GM23338 (cell line): ENCODE results near the gene TDG.

ENCODE experiments used
- EZH2 ChIP-seq: fragments of 200-600 bp; sonication (generic); IDR thresholded peaks from one replicate; pipeline ENCODE4 v1.8.0; 2017; ENCODE audit warnings: antibody characterized with exemption, mild to moderate bottlenecking, low read depth; ENCODE audit not compliant: unreplicated experiment
- EZH2phosphoT487 ChIP-seq: fragments of 200-600 bp; sonication (generic); IDR thresholded peaks from one replicate; pipeline ENCODE4 v1.8.1; 2018; ENCODE audit warnings: antibody characterized with exemption; ENCODE audit not compliant: unreplicated experiment
- JUNB ChIP-seq: IDR thresholded peaks from one replicate; pipeline ENCODE4 v1.6.1; 2016; ENCODE audit warnings: antibody characterized with exemption; ENCODE audit not compliant: unreplicated experiment
- POLR2AphosphoS5 ChIP-seq: IDR thresholded peaks from 2 replicates; pipeline ENCODE4 v1.6.1; 2016; ENCODE audit warnings: antibody characterized with exemption, low read depth
- STAT1 ChIP-seq: IDR thresholded peaks from one replicate; pipeline ENCODE4 v1.6.1; 2016; ENCODE audit warnings: antibody characterized with exemption; ENCODE audit not compliant: unreplicated experiment
- ZNF114 ChIP-seq: fragments of 250-450 bp; sonication (Bioruptor Pico); IDR thresholded peaks from 2 replicates; pipeline ENCODE4 v1.5.0; 2020; ENCODE audit warnings: mild to moderate bottlenecking, moderate library complexity
- ZNF331 ChIP-seq: fragments of 250-450 bp; sonication (Bioruptor Pico); IDR thresholded peaks from 2 replicates; pipeline ENCODE4 v1.5.0; 2020; ENCODE audit warnings: low read depth, mild to moderate bottlenecking, moderate library complexity
- TF ChIP-seq, protein P1 (sequence below), 2 experiments: fragments of 200-600 bp in 1 of 2; sonication (generic) in 1 of 2; conservative IDR thresholded peaks; 2 replicates each; pipeline versions ENCODE4 v1.5.1 to v1.6.1; 2016 to 2017; ENCODE audit warnings: antibody characterized with exemption in 2 of 2, low read depth in 2 of 2, mild to moderate bottlenecking in 2 of 2, moderate library complexity in 1 of 2
- TF ChIP-seq, protein P2 (sequence below): IDR thresholded peaks from one replicate; pipeline ENCODE4 v1.6.1; 2018; ENCODE audit warnings: antibody characterized with exemption; ENCODE audit not compliant: unreplicated experiment

DNA sequence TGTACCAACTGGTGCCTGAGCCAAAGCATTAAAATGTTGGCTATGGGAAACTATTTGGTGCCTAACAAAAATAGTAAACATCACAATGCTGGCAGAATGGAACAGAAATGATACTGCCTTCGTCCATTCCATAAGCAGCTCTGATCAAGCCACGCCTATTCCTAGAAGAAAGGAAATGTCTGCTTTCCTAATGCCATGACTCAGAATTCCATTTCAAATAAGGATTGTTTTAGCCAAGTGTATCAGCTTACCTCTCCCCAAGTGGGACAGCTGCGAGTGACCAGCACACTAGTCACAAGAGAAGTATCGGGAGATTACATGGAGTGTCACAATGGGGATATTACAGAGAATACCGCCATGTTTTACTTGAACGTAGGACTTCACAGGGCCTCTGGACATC lies 45.6 kb downstream of the TDG start:
- TF ChIP-seq, protein P1, sequence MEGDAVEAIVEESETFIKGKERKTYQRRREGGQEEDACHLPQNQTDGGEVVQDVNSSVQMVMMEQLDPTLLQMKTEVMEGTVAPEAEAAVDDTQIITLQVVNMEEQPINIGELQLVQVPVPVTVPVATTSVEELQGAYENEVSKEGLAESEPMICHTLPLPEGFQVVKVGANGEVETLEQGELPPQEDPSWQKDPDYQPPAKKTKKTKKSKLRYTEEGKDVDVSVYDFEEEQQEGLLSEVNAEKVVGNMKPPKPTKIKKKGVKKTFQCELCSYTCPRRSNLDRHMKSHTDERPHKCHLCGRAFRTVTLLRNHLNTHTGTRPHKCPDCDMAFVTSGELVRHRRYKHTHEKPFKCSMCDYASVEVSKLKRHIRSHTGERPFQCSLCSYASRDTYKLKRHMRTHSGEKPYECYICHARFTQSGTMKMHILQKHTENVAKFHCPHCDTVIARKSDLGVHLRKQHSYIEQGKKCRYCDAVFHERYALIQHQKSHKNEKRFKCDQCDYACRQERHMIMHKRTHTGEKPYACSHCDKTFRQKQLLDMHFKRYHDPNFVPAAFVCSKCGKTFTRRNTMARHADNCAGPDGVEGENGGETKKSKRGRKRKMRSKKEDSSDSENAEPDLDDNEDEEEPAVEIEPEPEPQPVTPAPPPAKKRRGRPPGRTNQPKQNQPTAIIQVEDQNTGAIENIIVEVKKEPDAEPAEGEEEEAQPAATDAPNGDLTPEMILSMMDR (conservative IDR thresholded peaks at IDR 0.05; ENCODE audit: low read depth in 2 of 2): no peak
- no peak for TF ChIP-seq POLR2AphosphoS5
- no peak for TF ChIP-seq STAT1
- TF ChIP-seq EZH2: no peak
- TF ChIP-seq EZH2phosphoT487: no peak
- TF ChIP-seq, protein P2, sequence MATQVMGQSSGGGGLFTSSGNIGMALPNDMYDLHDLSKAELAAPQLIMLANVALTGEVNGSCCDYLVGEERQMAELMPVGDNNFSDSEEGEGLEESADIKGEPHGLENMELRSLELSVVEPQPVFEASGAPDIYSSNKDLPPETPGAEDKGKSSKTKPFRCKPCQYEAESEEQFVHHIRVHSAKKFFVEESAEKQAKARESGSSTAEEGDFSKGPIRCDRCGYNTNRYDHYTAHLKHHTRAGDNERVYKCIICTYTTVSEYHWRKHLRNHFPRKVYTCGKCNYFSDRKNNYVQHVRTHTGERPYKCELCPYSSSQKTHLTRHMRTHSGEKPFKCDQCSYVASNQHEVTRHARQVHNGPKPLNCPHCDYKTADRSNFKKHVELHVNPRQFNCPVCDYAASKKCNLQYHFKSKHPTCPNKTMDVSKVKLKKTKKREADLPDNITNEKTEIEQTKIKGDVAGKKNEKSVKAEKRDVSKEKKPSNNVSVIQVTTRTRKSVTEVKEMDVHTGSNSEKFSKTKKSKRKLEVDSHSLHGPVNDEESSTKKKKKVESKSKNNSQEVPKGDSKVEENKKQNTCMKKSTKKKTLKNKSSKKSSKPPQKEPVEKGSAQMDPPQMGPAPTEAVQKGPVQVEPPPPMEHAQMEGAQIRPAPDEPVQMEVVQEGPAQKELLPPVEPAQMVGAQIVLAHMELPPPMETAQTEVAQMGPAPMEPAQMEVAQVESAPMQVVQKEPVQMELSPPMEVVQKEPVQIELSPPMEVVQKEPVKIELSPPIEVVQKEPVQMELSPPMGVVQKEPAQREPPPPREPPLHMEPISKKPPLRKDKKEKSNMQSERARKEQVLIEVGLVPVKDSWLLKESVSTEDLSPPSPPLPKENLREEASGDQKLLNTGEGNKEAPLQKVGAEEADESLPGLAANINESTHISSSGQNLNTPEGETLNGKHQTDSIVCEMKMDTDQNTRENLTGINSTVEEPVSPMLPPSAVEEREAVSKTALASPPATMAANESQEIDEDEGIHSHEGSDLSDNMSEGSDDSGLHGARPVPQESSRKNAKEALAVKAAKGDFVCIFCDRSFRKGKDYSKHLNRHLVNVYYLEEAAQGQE: no peak
- no peak for TF ChIP-seq ZNF114 (CRISPR knock-in tag)
- TF ChIP-seq JUNB: no peak
- TF ChIP-seq ZNF331 (CRISPR knock-in tag): no peak
